SK-N-MC (cell line): ENCODE results near the gene FBXL22.

ENCODE experiments used
- DNase-seq: peaks from one replicate; pipeline ENCODE4 v3.0.0-alpha.2; 2011; ENCODE audit warnings: low read depth, low spot score
- H3K27ac ChIP-seq: fragments of 200-600 bp; sonication (generic); 2 replicates; pipeline ENCODE4 v1.5.1; 2016; ENCODE audit warnings: mixed run types
- H3K36me3 ChIP-seq: fragments of 200-600 bp; sonication (generic); 2 replicates; pipeline ENCODE4 v1.6.1; 2017; ENCODE audit warnings: antibody characterized with exemption, low read length, mixed read lengths; ENCODE audit not compliant: insufficient read depth
- H3K4me3 ChIP-seq: fragments of 200-600 bp; sonication (generic); 2 replicates; pipeline ENCODE4 v1.5.1; 2016
- H3K9ac ChIP-seq: fragments of 200-600 bp; sonication (generic); 2 replicates; pipeline ENCODE4 v1.8.0; 2017; ENCODE audit warnings: mixed run types, mixed read lengths; ENCODE audit not compliant: insufficient read length
- H3K9me3 ChIP-seq: fragments of 200-600 bp; sonication (generic); 2 replicates; pipeline ENCODE4 v1.6.1; 2017; ENCODE audit warnings: low read depth, mild to moderate bottlenecking, antibody characterized with exemption, low read length, moderate library complexity, mixed read lengths
- EZH2 ChIP-seq: fragments of 200-600 bp; sonication (generic); IDR thresholded peaks from one replicate; pipeline ENCODE4 v1.6.1; 2017; ENCODE audit warnings: antibody characterized with exemption
- FOXP2 ChIP-seq: optimal IDR thresholded peaks from 2 replicates; pipeline ENCODE3; 2011; ENCODE audit warnings: mild to moderate bottlenecking, moderate library complexity; ENCODE audit not compliant: insufficient read depth; ENCODE audit errors: extremely low read length, control extremely low read depth
- POLR2AphosphoS5 ChIP-seq: IDR thresholded peaks from 2 replicates; pipeline ENCODE4 v1.6.1; 2012; ENCODE audit warnings: mild to moderate bottlenecking, low read depth, low read length, borderline replicate concordance

FBXL22 gene, protein sequence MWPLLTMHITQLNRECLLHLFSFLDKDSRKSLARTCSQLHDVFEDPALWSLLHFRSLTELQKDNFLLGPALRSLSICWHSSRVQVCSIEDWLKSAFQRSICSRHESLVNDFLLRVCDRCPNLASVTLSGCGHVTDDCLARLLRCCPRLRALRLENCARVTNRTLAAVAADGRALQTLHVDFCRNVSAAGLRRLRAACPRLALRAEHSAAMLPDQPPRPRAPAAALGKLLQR

GRCh38 chr15:63597038-63597790, at the start of gene FBXL22:
TSS of gene FBXL22 (plus strand) at chr15:63597387. CDS start at chr15:63597393, 6 bp downstream.
- Histone ChIP-seq H3K9me3 (no peaks in the 10 kb centered on the region), H3K27ac (no peak within 1 kb of the TSS), H3K9ac (no peak within 1 kb of the TSS), H3K36me3 (peaks cover 20% of the 10 kb centered on the region), H3K4me3 (no peak within 1 kb of the TSS)
- no peak for DNase-seq
- no peak for TF ChIP-seq FOXP2
- TF ChIP-seq POLR2AphosphoS5, result no peak
- TF ChIP-seq EZH2, result no peak

DNA sequence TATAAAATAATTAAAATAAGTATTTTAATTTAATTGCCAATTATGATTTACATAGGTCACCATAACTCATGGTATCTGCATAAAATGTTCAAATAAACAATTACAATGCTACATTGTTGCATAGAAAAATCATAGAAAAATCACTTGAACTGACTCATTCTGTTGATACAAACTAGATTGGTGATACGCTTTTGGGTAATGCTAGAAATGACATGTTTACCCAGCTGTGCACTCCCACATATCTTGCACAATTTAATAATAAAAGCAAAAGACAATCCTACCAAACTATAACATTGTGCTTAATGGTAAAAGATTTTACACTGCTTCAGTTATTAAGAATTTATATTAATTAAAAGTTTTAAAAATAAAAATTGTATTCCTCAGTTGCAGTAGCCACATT, 45.8 kb upstream of the FBXL22 start:
- peaks cover 13% of the 10 kb centered on the region for H3K36me3 ChIP-seq
- no peak overlapping the region for H3K9ac ChIP-seq
- no peak for DNase-seq
- no peak overlapping the region for H3K27ac ChIP-seq
- TF ChIP-seq FOXP2 (no peak), EZH2 (no peak), POLR2AphosphoS5 (no peak)
- H3K4me3 ChIP-seq, result no peak overlapping the region
- H3K9me3 ChIP-seq, result no peaks in the 10 kb centered on the region

DNA sequence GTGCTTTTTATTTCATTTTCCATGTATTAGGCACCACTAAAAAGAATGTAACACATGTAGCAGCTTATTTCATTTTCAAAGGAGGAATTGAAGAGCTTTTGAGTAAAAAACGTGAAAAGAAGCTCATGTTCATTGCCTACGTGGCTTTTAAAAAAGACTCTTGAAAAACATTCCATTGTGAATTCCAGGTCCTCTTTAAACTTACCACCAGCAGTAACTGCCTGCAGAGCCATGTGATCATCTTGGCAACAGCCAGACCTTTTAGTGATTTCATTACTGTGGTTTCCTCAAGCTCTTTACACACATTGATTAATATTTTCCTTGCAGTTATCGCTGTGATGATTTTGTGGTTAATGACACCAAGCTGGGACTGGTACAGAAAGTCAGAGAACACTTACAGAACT, 43.8 kb upstream of the FBXL22 start:
- peak overlapping the region; percentile 42 for H3K4me3 ChIP-seq
- H3K36me3 ChIP-seq, result peaks cover 28% of the 10 kb centered on the region
- H3K9ac ChIP-seq, result no peak overlapping the region
- H3K9me3 ChIP-seq, result no peaks in the 10 kb centered on the region
- DNase-seq, result peak; percentile 84
- TF ChIP-seq FOXP2, result no peak
- peak; percentile 41; the same call in 1 of the 2 replicates for TF ChIP-seq POLR2AphosphoS5
- H3K27ac ChIP-seq, result peak overlapping the region; percentile 38; the same call in 1 of the 2 replicates

GRCh38 chr15:63554337-63554927, 42.8 kb upstream of the FBXL22 start:
- H3K9ac ChIP-seq, result no peak overlapping the region
- no peak overlapping the region for H3K4me3 ChIP-seq
- DNase-seq, result no peak
- no peak for TF ChIP-seq POLR2AphosphoS5
- no peak for TF ChIP-seq EZH2
- no peak for TF ChIP-seq FOXP2
- H3K9me3 ChIP-seq, result no peaks in the 10 kb centered on the region
- H3K27ac ChIP-seq, result no peak overlapping the region
- H3K36me3 ChIP-seq, result peaks cover 31% of the 10 kb centered on the region

DNA sequence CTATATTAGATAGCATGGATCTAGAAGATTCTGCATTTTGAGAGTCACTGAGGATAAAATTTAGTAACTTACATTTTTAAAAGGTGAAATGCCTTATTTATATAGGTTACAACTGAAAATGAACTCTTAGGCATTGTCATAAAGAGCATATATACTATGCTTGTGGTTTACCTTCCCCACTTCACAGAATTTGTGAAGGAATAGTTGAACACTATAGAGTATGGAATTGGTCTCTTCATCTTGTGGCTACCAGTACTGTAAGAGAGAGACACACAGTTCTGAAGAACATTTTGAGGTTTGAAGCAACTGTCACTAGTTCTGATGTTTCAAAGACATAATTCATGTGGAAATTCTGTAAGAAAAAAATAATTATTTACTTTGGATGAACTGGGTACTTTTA, 41.7 kb upstream of the FBXL22 start:
- TF ChIP-seq FOXP2 (no peak), POLR2AphosphoS5 (no peak), EZH2 (no peak)
- H3K9ac ChIP-seq, result no peak overlapping the region
- H3K27ac ChIP-seq, result no peak overlapping the region
- H3K9me3 ChIP-seq, result no peaks in the 10 kb centered on the region
- peaks cover 37% of the 10 kb centered on the region for H3K36me3 ChIP-seq
- H3K4me3 ChIP-seq, result no peak overlapping the region
- no peak for DNase-seq

DNA sequence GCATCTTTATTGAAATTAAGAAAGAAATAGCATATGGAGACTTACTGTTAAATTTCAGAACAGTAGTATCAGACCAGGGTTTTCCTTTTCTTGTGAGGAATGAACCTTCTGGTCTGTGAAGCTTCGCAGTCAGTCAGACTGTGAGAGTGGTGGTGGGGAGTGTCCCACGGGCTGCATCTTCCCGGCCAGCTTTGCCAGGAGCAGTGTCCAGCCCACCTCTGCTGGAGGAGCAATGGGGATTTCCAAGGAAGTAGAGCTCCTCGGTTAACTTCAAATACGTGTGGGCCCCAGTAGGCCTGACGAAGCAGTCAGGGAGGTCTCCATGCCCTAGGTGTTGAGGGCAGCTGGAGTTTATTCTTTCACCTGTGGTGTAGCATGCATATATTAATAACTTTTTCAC, 40.9 kb upstream of the FBXL22 start:
- H3K9me3 ChIP-seq, result no peaks in the 10 kb centered on the region
- TF ChIP-seq EZH2 (no peak), FOXP2 (no peak), POLR2AphosphoS5 (no peak)
- no peak overlapping the region for H3K9ac ChIP-seq
- peaks cover 43% of the 10 kb centered on the region for H3K36me3 ChIP-seq
- H3K27ac ChIP-seq, result no peak overlapping the region
- no peak for DNase-seq
- H3K4me3 ChIP-seq, result no peak overlapping the region

DNA sequence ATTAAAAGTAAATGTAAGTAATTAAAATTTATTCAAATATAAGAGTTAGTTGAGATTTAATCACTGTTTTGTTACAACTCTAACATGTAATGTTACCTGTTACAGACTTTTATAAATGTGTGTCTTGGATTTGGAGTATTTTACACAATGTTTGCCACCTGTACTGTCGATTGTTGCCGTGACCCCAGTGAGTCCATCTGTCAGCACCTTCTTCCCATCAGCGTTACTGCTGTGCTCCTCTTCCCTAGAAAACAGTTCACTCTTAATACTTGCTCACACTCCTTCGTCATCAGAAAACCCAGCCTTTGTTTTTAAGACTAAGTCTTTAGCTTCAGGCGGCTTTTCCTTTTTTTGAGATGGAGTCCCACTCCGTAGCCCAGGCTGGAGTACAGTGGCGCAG, 40.5 kb upstream of the FBXL22 start:
- H3K9ac ChIP-seq, result no peak overlapping the region
- no peaks in the 10 kb centered on the region for H3K9me3 ChIP-seq
- no peak overlapping the region for H3K4me3 ChIP-seq
- TF ChIP-seq FOXP2, result no peak
- no peak for TF ChIP-seq POLR2AphosphoS5
- no peak for TF ChIP-seq EZH2
- peaks cover 48% of the 10 kb centered on the region for H3K36me3 ChIP-seq
- no peak for DNase-seq
- H3K27ac ChIP-seq, result no peak overlapping the region

GRCh38 chr15:63559753-63560152, 37.4 kb upstream of the FBXL22 start:
- no peak overlapping the region for H3K27ac ChIP-seq
- DNase-seq, result no peak
- H3K36me3 ChIP-seq, result peaks cover 55% of the 10 kb centered on the region
- H3K9me3 ChIP-seq, result no peaks in the 10 kb centered on the region
- no peak for TF ChIP-seq EZH2
- TF ChIP-seq FOXP2, result no peak
- TF ChIP-seq POLR2AphosphoS5, result no peak
- H3K4me3 ChIP-seq, result no peak overlapping the region
- H3K9ac ChIP-seq, result no peak overlapping the region
